Pulmonary artery endothelial cell (primary cell): ENCODE data around the gene HSD17B13. TPM values are rescaled to one million over a fixed set of nuclear protein-coding genes. Genes with fewer than 3 reads are reported as not detected.
"Not testable (repeated sequence)": the region's sequence is repeated elsewhere in the genome, so short reads cannot be mapped to it uniquely, and the experiment has no call there.

Experiments
- DNase-seq: peaks from one replicate; pipeline ENCODE4 v3.0.0-alpha.2; 2011; ENCODE audit warnings: low read depth, low spot score
- total RNA-seq: library from RNA; depleted of rRNA; stranded (reverse); fragments of >200 nt; gene quantifications from 2 replicates; pipeline ENCODE4 v1.2.3, GENCODE V29; 2014

The HSD17B13 gene, protein sequence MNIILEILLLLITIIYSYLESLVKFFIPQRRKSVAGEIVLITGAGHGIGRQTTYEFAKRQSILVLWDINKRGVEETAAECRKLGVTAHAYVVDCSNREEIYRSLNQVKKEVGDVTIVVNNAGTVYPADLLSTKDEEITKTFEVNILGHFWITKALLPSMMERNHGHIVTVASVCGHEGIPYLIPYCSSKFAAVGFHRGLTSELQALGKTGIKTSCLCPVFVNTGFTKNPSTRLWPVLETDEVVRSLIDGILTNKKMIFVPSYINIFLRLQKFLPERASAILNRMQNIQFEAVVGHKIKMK
- 0.07 TPM in 1 of 2 replicates, not detected in the other for total RNA-seq

DNA sequence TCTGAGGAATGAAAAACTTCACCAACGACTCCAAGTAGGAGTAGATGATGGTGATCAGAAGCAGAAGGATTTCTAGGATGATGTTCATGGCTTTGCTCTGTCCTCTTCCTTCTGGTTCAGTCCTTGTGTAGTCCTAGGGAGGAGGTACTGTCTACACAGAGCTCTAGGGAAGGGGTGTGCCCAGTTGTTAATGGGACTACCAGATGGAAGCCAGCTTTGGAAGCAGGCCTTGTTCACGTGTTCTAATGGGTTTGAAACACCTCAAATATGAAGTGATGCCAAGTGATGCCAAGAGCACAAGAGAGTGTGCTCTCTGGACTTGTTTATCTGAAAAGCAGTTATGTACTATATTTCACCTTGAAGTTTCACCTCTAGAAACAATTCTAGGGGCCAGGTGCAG is at the start of gene HSD17B13:
Gene HSD17B13 (minus strand): TSS at position 129 of the 400 bp plus-strand sequence. CDS start 41 bp downstream, at position 88.
- DNase-seq = no peak

DNA sequence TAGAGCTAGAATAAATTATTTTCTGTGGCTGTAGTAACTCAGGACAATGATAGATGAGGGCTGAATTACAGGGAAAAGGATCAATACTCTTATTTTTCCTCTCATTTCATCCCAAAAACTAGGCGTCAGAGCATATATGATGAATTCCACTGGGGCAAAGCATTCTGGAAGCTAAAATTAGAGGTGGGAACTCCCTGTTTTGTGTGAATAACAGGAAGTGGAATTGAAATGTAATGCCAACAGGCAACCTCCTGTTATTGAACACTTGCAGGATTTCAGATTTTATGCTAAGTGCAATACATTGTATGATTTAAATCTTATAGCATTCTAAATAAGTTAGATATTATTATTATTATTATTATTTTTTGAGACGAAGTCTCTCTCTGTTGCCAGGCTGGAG is 47.4 kb upstream of the HSD17B13 start:
- DNase-seq = peak; percentile 5

DNA sequence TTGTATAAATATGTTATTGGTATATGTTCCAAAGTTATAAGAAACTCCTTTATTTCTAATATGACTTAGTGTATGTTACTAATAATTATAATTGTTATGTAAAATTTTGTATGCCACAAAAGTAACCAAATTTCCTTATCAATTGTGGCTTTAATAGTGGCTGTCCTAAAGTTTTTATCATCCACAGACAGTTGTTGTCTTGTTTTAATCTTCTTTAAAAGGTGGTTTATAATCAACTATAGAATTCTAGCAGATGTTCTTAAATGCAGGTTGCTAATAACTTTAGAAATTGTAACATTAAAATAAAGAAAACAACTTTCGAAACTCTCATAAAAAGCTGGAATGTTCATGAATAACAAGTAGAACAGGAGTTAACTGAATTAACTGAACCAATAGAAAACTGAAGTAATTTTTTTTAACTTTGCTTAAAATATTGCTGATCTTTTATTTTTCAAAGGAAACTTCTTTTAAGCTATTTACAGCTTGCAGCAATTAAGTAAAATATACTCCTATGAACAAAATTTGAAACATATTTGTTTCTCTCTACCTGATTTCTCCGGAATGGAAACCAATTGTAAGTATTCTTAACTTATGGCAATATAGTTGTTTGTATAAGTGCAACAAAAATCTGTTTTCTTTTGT is 44.0 kb upstream of the HSD17B13 start:
- DNase-seq = no peak

DNA sequence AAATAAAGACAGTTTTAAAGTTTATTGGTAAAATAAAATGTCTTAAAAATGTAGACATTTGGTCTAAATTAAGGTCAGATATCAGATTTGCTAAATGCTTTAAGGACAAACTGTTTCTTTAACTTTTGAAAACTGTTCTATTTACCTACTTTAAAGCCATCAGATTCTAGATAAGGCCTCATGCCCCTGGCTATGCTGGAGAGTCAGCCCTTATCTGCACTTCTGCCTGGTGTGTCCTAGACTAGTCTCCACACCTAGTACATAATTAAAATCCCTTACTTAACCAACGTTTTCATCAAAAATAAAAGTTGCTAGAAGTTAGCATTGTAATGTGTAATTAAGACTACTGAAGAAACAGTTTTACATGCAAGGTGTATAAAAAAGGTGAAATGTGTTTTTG is 42.7 kb upstream of the HSD17B13 start:
- no peak for DNase-seq

DNA sequence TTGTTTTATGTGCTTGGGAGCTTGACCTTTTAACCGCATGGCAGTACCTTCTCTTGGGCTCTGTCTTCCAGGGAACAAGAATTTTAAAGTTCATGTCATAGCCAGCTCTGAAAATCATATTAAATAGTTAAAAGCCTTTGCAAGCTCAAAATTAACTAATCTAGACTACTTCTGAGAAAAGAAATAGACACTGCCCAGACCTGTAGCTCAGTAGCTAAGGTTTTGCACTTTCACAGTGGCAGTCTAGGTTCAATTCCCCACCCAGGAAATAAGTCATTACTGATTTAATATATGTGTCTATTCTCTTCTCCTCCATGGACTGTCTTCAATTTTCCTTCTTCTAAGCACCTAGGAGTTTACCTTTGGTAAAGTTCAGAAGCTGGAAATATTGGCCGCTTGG is 40.9 kb upstream of the HSD17B13 start:
- DNase-seq = no peak

DNA sequence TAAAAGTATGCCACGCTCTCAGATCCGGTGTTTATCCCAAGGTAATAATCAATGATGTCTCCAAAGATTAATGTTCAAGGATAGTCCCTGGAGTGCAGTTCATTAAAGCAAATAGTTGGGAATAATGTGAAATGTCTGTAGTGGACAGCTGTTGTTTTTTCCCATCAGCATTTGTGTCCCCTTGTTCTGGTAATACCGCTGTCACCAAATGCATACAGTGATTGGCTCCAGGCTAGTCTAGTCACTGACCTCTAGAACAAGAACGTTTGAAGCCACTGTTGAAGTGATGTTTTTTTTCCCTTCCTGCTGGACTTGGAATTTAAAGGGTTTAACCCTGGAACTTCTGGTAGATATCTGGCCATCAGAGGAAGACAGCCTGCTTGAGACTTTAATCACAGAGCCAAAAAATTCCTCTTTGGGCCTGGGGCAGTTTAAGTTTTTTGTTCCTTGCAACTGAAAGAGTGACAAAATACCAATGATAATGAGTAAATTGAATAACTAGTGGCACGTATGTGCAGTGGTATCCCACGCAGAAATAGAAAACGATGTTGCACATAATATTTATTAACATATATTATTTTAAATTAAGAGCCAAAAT is 37.8 kb upstream of the HSD17B13 start:
- DNase-seq = no peak

DNA sequence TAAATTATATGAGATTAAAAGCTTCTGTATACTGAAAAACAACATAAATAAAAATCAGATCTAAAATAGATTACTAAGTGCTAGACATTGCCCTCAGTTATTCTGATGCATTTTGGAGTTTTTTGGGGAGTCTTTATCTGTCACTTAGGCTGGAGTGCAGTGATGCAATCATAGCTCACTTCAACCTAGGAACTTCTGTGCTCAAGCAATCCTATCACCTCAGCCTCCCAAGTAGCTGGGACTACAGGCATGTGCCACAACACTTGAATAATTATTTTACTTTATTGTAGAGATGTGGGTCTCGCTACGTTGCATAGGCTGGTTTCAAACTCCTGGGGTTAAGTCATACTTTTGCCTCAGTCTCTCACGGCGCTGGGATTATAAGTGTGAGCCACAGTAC is 36.6 kb upstream of the HSD17B13 start:
- DNase-seq = no peak

DNA sequence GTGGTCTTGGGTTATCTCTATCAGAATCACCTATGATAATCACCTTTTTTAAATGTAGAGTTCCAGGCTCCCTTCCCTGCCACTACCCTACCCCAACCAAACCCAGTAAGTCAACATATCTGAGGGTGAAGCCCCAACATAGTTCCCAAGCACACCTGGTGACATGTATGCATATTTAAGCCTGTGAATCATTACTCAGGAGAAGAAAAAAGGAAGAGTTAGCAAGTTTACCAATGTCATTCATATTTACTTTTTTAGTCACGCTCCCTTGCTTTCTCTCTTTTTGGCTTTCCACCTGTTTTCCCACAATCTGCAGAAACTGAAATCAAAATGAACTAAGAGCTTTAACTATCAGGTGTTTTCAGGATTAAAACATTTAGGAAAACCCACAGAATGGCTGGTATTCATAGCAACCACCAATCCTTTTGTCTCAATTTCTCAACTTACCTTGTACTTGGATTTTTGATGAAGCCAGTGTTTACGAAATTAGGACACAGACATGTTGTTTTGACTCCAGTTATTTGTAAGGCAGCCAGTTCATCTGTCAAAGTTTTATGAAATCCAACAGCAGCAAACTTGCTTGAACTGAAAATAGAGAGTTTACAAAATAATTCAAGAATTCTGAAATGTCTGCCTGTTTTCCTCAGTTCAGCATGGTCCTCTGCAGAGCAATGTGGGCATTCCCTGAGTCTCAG is 34.3 kb upstream of the HSD17B13 start:
- no peak for DNase-seq

DNA sequence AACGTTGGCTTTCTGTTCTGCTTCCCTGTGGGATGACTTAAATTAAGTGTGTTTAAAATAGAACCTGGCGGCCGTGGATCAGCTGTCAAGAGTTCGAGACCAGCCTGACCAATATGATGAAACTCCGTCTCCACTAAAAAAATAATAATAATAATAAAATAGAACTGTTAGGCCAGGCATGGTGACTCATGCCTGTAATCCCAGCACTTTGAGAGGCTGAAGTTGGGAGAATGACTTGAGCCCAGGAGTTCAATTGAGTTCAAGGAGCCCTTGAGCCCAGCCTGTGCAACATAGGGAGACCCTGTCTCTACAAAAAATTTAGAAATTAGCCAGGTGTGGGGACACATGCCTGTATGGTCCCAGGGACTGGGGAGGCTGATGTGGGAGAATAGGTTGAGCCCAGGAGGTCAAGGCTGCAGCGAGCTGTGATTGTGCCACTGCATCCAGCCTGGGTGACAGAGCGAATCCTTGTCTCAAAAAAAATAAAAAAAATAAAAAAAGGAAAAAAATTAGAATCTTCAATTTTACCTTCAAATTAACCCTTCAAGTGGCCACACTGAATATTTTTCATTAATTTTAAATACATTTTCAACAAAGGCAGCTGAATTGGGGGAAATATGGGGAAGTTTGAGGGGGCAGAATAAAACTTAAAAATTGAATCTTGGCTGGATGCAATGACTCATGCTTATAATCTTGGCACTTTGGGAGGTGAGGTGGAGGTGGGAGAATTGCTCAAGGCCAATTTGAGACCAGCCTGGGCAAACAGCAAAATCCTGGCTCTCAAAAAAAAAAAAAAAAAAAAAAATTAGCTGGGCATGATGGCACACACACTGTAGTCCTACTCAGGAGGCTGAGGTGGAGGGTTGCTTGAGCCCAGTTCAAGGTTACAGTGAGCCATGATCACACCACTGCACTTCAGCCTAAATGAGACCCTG is 31.8 kb upstream of the HSD17B13 start:
- no peak for DNase-seq

DNA sequence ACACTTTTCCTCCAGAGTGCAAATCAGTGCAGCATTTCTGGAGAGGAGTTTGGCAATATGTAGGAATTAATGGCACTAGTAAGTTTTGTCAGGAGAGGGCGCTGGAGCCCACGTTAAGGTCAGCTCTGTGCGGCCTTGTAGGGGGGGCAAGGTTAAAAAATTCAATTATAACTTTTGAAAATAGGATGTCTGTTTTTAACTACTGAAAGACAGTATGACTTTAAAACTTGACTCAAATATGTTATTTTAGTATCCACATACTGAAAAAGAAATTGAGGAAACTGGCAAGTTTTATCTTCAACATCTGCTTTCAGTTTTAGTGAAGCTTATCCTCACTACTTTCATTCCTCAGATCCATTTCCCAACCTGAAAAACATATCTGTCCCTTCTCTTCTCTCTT is 30.9 kb upstream of the HSD17B13 start:
- DNase-seq = peak; percentile 8

DNA sequence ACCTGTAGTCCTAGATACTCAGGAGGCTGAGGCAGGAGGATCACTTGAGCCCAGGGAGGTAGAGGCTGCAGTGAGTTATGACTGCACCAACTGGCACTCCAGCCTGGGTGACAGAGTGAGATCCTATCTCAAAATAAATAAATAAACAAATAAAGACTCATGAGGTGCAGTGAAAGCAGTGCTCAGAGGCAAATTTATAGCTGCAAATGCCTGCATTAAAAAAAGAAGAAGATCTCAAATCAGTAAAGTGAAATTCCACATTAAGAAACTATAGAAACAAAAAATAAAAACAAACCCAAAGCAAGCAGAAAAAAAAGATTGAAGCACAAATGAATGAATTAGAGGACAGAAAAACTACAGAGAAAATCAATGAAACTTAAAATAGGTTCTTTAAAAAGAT is 22.5 kb upstream of the HSD17B13 start:
- DNase-seq = no peak

DNA sequence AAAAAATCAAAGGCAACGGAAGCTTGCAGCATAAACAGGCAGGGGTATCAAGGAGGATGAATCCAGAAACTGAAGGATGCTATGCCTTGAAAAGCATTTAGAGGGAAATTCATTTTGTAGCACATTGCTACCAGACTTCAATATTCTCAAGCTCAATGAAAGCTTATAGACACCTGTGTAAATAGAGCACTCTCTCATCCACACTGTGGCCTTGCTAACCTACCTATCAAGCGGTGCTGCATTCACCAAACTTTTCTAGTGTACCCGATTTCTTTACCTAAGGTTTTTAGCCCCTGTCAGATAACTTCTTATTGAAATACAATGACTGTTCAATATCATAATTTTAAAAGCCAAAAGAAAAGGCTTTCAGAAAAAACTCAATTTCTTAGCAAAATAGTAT is 20.2 kb upstream of the HSD17B13 start:
- no peak for DNase-seq

DNA sequence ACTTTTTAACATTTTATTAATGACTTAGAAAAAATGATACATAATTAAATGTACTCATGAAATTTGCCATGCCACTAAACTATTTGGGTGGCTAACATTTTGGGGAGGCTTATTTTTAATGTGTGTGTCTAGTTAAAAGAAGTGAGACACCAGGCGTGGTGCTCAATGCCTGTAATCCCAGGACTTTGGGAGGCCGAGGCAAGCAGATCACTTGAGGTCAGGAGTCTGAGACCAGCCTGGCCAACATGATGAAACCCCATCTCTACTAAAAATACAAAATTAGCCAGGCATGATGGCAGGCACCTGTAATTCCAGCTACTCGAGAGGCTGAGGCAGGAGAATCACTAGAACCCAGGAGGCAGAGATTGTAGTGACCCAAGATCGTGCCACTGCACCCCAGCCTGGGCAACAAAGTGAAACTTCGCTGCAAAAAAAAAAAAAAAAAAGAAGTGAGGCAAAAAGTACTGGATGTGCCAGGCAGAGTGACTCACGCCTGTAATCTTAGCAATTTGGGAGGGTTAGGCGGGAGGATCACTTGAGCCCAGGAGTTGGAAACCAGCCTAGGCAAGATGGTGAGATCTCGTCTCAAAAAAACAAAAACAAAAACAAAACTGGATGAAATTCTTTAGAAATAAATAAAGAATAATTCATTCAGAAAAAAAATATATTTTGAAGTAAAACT is 19.4 kb upstream of the HSD17B13 start:
- DNase-seq = not testable (repeated sequence)

DNA sequence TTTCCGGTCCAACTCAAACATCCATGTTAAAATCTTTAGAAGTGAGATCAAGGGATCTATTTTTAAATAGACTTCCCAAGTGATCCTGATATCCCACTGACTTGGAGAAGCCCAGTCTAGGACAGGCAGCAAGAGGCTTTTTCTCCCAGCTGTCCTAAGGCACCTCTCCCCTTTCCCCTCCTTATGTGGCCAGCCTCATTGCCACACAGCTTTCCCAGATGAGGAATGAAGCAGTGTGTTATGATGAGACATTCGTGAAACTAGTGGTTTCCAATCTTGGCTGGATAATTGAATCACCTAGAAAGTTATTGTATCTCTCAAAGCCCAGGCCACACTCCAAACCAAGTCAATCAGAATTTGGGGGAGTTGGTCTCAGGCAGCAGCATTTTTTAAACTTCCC is 16.8 kb upstream of the HSD17B13 start:
- DNase-seq = no peak

DNA sequence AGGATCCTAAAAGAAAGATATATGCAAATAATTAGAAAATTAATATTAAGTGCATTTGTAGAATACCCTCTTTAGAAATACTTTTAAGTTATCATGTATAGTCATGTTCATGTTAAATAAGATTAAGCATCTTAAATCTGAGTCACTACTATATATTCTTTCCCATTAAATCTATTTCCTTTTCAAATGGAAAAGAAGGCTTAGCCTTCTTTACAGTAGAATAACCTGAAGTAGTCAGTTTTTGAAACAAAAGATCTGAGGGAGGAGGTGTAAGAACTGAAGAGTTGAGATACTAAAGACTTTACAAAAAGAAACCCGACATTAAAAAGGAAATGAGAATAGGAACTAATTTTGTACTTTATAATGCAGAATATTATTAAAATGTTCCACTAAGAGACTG is 14.7 kb upstream of the HSD17B13 start:
- DNase-seq = no peak

DNA sequence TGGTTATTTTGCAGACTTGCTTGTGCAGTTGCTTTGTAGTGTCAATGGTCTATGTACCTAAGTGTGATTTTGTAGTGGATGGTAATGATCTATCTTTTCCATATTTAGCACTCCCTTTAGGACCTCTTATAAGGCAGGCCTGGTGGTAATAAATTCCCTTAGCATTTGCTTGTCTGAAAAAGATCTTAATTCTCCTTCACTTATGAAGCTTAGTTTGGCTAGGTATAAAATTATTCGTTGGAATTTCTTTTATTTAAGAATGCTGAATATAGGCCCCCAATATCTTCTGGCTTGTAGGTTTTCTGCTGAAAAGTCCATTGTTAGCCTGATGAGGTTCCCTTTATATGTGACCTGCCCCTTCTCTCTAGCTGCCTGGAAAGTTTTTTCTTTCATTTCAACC is 10.6 kb upstream of the HSD17B13 start:
- no peak for DNase-seq

DNA sequence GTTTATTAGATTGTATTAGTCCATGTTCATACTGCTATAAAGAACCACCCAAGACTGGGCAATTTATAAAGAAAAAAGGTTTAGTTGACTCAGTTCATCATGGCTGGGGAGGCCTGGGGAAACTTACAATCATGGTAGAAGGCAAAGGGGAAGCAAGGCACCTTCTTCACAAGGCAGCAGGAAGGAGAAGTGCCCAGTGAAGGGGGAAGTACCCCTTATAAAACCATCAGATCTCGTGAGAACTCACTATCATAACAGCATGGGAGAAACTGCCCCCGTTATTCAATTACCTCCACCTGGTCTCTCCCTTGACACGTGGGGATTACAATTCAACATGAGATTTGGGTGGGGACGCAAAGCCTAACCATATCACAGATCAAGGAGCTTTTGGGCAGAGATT is 8.1 kb upstream of the HSD17B13 start:
- DNase-seq = no peak

DNA sequence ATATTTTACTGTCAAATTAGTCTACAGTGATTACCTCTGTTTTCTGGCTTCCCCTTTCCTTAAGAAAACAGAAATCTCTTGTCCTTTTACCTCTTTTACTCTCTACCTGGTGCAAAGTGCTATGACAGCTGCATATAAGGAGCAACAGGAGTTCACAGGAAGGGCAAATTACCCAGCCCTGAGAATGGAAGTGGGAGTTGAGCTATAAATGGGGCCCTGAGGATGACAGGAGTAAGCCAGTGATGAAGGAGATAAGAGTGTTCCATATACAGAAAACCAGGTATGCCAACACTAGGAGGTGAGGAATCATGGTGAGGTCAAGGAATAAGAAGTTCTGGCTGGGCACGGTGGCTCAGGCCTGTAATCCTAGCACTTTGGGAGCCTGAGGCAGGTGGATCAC is 4.5 kb upstream of the HSD17B13 start:
- DNase-seq = no peak

DNA sequence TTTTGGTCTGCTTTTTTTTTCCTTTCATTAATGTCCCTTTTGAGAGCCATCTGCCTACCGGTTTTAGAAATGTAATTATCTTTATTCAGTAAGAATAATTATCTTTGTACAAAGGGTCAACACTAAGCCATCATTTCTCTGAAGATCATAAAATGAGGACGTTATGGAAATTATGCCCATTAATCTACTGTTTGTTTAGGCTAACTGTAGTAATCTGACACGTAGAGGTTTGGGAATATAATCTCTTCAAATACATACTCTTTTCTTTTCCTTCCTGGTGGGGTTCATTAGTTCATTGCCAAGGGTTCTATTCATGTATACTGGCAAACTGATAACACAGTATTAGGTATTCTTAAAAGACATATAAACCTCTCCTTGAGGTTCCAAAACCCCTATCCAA is 3.8 kb upstream of the HSD17B13 start:
- DNase-seq = no peak

DNA sequence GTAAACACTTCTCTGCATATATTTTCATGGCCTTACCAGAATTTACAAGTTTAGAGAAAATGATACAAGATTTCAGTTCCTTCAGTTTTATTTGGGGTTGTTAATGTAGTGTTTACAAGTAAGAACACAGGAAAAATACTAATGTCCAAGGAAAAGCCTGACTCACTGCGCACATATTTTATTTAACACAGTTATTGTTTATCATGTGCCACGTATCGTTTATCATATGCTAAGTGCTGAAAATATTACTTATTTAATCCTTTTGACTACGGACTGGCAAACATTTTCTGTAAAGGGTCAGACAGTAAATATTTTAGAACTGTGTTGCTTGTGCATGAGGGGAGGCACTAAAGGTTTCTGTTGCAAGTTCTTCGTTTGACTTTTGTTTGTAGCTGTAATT is 794 bp downstream of the HSD17B13 start:
- DNase-seq = no peak

DNA sequence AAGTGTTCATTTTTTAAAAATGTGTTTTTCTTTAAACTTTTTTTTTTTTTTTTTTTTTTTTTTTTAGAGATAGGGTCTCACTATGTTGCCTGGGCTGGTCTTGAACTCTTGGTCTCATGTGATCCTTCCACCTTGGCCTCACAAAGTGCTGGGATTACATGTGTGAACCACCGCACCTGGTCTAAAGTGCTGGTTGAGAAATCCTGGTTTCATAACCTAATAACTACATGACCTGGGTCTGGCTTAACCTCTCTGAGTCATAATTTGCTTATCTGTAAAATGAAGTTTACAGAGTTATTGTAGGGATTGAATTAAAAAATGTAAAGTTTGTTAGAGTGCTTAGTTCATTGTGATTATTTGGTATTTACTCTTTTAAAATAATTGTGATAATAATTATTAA is 5.2 kb downstream of the HSD17B13 start:
- DNase-seq = no peak
